A673 (cell line): Measurements from ENCODE around the gene FGF6. TPM values are rescaled to one million over a fixed set of nuclear protein-coding genes. Genes with fewer than 3 reads are reported as not detected.
"Not testable (repeated sequence)": the region's sequence is repeated elsewhere in the genome, so short reads cannot be mapped to it uniquely, and the experiment has no call there.

ENCODE experiments used
- BruUV-seq: library from RNA; stranded (reverse); fragments of 400-500 nt; replicated peaks from 2 replicates; lab custom pipeline; 2021; lab: Mats Ljungman, UMichigan
- CTCF ChIA-PET: fragments of 300-600 bp; sonication (Branson Sonifier 250); formaldehyde crosslinking; loops from one replicate; lab custom pipeline; 2022; ENCODE audit warnings: antibody characterized with exemption; lab: Charles Lee
- POLR2A ChIA-PET: fragments of 300-600 bp; sonication (Branson Sonifier 250); formaldehyde crosslinking; loops from one replicate; lab custom pipeline; 2022; ENCODE audit warnings: antibody characterized with exemption; ENCODE audit not compliant: low non-redundant PET; lab: Charles Lee
- DNase-seq: peaks from one replicate; pipeline ENCODE4 v3.0.0-alpha.2; 2015; ENCODE audit warnings: low spot score
- H3K27ac ChIP-seq: fragments of 200-600 bp; sonication (generic); 2 replicates; pipeline ENCODE4 v1.5.1; 2016; ENCODE audit warnings: mixed run types, low read depth, mild to moderate bottlenecking, mixed read lengths, antibody characterized with exemption, low read length; ENCODE audit not compliant: poor library complexity, severe bottlenecking
- H3K27me3 ChIP-seq: fragments of 200-600 bp; sonication (generic); replicated peaks from 2 replicates; pipeline ENCODE4 v1.6.1; 2017; ENCODE audit warnings: mixed run types, low read depth, mild to moderate bottlenecking, mixed read lengths, antibody characterized with exemption, low read length; ENCODE audit not compliant: insufficient read depth, poor library complexity
- H3K36me3 ChIP-seq: fragments of 200-600 bp; sonication (generic); 2 replicates; pipeline ENCODE4 v1.6.1; 2016; ENCODE audit warnings: mixed run types, mild to moderate bottlenecking, mixed read lengths, antibody characterized with exemption, low read length; ENCODE audit not compliant: insufficient read depth, poor library complexity, severe bottlenecking
- H3K4me1 ChIP-seq: fragments of 200-600 bp; sonication (generic); 2 replicates; pipeline ENCODE4 v1.6.1; 2017; ENCODE audit warnings: mixed run types, mild to moderate bottlenecking, mixed read lengths, antibody characterized with exemption, low read length; ENCODE audit not compliant: insufficient read depth, poor library complexity, severe bottlenecking
- H3K4me3 ChIP-seq: fragments of 200-600 bp; sonication (generic); 2 replicates; pipeline ENCODE4 v1.5.1; 2016; ENCODE audit warnings: low read depth, mixed run types, mild to moderate bottlenecking, mixed read lengths, low read length; ENCODE audit not compliant: poor library complexity, severe bottlenecking
- H3K9me3 ChIP-seq: fragments of 200-600 bp; sonication (generic); 2 replicates; pipeline ENCODE4 v1.6.1; 2016; ENCODE audit warnings: mixed run types, low read depth, mild to moderate bottlenecking, mixed read lengths, antibody characterized with exemption, low read length; ENCODE audit not compliant: poor library complexity, severe bottlenecking
- CTCF ChIP-seq: fragments of 300-800, 200-600 bp; sonication (generic); conservative IDR thresholded peaks from 2 replicates; pipeline ENCODE4 v1.5.1; 2017; ENCODE audit warnings: low read depth, mild to moderate bottlenecking, antibody characterized with exemption, low read length, moderate library complexity, mixed read lengths
- EZH2 ChIP-seq: fragments of 200-600 bp; sonication (generic); IDR thresholded peaks from 2 replicates; pipeline ENCODE4 v1.6.1; 2017; ENCODE audit warnings: borderline replicate concordance, low read depth, mild to moderate bottlenecking, mixed read lengths, antibody characterized with exemption, low read length; ENCODE audit not compliant: poor library complexity, severe bottlenecking
- intact Hi-C: fragments of 100-400 bp; cut with micrococcal nuclease; formaldehyde crosslinking; loops from one replicate; pipeline ENCODE4 v1.10.0; 2022; ENCODE audit not compliant: unreplicated experiment
- total RNA-seq: library from RNA; stranded (reverse); gene quantifications from 2 replicates; pipeline ENCODE4 v1.2.3, GENCODE V29; 2021

Gene FGF6
- total RNA-seq, 1 experiment from 2014 or later, result not detected

- CTCF ChIA-PET, result no interaction called here
- H3K4me3 ChIP-seq, result no peak overlapping the region
- DNase-seq, result no peak
- no peaks in the 10 kb centered on the region for H3K36me3 ChIP-seq
- H3K27me3 ChIP-seq, result peaks cover 17% of the 10 kb centered on the region
- BruUV-seq, result no TSS peak
- intact Hi-C loops, result no loop called here
- POLR2A ChIA-PET, result no interaction called here
- H3K9me3 ChIP-seq, result no peaks in the 10 kb centered on the region
- no peak overlapping the region for H3K27ac ChIP-seq
- no peak for TF ChIP-seq EZH2
- TF ChIP-seq CTCF, result no peak
- no peaks in the 10 kb centered on the region for H3K4me1 ChIP-seq
These were observed 26.4 kb upstream of the FGF6 start for GRCh38 chr12:4472046-4472445.

GRCh38 chr12:4471256-4471655 lies 25.6 kb upstream of the FGF6 start:
- TF ChIP-seq EZH2 (no peak), CTCF (no peak)
- CTCF ChIA-PET, result no interaction called here
- BruUV-seq, result no TSS peak
- Histone ChIP-seq H3K4me1 (no peaks in the 10 kb centered on the region), H3K36me3 (no peaks in the 10 kb centered on the region), H3K9me3 (no peaks in the 10 kb centered on the region), H3K4me3 (no peak overlapping the region), H3K27me3 (peaks cover 17% of the 10 kb centered on the region), H3K27ac (no peak overlapping the region)
- DNase-seq, result no peak
- POLR2A ChIA-PET, result no interaction called here
- intact Hi-C loops, result no loop called here

- CTCF ChIA-PET, result no interaction called here
- H3K4me1 ChIP-seq, result no peaks in the 10 kb centered on the region
- no peak for TF ChIP-seq EZH2
- H3K36me3 ChIP-seq, result no peaks in the 10 kb centered on the region
- BruUV-seq, result no TSS peak
- peaks cover 4% of the 10 kb centered on the region for H3K27me3 ChIP-seq
- no peak overlapping the region for H3K4me3 ChIP-seq
- H3K9me3 ChIP-seq, result no peaks in the 10 kb centered on the region
- intact Hi-C loops, result no loop called here
- no peak for DNase-seq
- POLR2A ChIA-PET, result no interaction called here
- no peak overlapping the region for H3K27ac ChIP-seq
These were observed 23.4 kb upstream of the FGF6 start for GRCh38 chr12:4468994-4469393.

- ChIA-PET CTCF (no interaction called here), POLR2A (no interaction called here)
- no TSS peak for BruUV-seq
- H3K4me3 ChIP-seq, result no peak overlapping the region
- no peaks in the 10 kb centered on the region for H3K4me1 ChIP-seq
- no peaks in the 10 kb centered on the region for H3K27me3 ChIP-seq
- intact Hi-C loops, result no loop called here
- TF ChIP-seq EZH2 (no peak), CTCF (no peak)
- DNase-seq, result no peak
- H3K27ac ChIP-seq, result no peak overlapping the region
- no peaks in the 10 kb centered on the region for H3K36me3 ChIP-seq
- H3K9me3 ChIP-seq, result no peaks in the 10 kb centered on the region
These were observed 15.1 kb upstream of the FGF6 start for GRCh38 chr12:4460761-4461160.

GRCh38 chr12:4455849-4456248 lies 10.2 kb upstream of the FGF6 start:
- DNase-seq, POLR2A ChIA-PET: not testable (repeated sequence)

More at GRCh38 chr12:4455849-4456248, 10.2 kb upstream of the FGF6 start:
- BruUV-seq, H3K4me3 ChIP-seq, H3K9me3 ChIP-seq, CTCF ChIA-PET, H3K4me1 ChIP-seq, H3K27ac ChIP-seq, H3K27me3 ChIP-seq, intact Hi-C loops, H3K36me3 ChIP-seq: not testable (repeated sequence)
